Adipose tissue (tissue), 3 donors: Measurements from ENCODE around the gene PGF. TPM values are rescaled to one million over a fixed set of nuclear protein-coding genes. Genes with fewer than 3 reads are reported as not detected.

Experiments
- H3K27ac ChIP-seq: one replicate; pipeline ENCODE4 v1.5.1; 2013; ENCODE audit warnings: low read depth, low read length
- WGBS, 3 donors: extraction: QIAGEN DNeasy Blood & Tissue Kit; methylation state at CpG; one replicate each; pipeline ENCODE4 v1.1.7; 2013; 5-methylcytosine and 5-hydroxymethylcytosine counted together
- polyA plus RNA-seq, 3 donors: library from polyadenylated mRNA; stranded (reverse); fragments of 200-250 nt; gene quantifications; one replicate each; pipeline ENCODE4 v1.2.3, GENCODE V29; 2013
- donor health status: healthy with polysubstance abuse.
- donor health status: Bipolar disorder and iron deficiency.
- donor health status: healthy.

PGF gene
- polyA plus RNA-seq, 3 donors, result 2.9 to 6.2 (median 3.4) TPM

DNA sequence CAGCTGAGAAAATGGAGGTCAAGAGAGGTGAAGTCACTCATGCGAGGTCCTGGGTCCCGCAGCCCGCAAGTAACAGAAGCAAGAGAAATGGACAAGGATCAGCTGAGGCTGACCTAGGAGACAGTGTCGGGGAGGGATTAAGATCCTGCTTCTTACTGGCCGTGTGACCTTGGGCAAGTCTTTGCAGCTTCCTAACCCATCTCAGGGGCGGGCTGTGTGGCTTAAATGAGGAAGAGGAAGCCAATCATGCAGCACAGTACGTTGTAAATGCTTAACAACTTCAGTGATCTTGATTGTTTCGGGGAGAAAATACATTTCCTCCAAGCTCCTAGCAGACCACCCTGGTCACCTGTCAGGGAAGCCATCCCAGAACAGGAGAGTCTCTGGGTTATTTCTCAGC lies 7.1 kb upstream of the PGF start:
- 63 to 78% (median 71%) methylated on average over 8 of the region's 8 CpGs for WGBS, 3 donors
- H3K27ac ChIP-seq, result no peak overlapping the region

DNA sequence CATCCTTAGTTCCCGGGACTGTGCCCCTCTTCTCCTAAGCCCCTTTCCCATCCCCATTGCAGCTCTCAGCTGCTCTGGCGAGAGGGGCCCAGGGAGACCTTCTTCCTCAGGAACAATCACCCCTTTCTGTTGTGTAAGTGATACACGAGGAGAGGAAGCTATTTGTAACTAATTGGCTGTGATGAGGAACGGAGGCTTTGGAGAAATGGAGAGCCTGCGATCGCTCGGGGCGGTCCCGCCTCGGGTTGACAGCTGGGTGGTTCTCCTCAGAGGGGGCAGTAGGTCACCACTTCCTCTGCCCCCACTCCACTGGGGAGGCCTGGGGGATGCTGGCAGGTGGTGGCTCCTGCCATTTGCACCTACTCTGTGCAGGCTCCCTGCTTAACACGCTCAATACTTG lies 6.6 kb upstream of the PGF start:
- WGBS, 3 donors, result 48 to 76% (median 58%) methylated on average over 11 of the region's 11 CpGs
- no peak overlapping the region for H3K27ac ChIP-seq

DNA sequence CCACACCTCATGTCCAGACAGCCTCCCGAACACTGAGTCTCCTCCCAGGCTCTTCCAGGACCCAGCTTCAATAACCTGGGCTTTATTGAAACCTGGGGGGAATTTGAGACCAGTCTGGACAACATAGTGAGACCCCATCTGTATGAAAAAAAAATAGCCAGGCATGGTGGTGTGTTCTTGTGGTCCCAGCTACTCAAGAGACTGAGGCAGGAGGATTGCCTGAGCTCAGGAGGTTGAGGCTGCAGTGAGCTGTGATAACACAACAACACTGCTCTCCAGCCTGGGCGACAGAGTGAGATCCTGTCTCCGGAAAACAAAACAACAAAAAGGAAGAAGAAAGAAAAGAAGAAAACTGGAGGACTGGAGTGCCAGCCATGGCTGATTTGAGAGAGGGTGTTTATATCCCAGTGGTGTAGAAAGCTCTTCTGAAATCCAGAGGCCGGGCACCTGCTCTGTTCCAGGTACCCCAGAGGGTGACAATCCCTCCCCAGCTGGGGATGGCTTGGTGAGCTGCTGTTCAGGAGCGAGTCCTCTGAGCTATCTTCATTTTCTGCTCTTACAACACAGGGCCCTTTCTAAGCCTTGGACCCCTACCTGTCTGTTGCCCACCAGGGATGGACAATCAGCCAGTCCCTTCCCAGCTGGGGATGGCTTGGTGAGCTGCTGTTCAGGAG lies 6.0 kb upstream of the PGF start:
- no peak overlapping the region for H3K27ac ChIP-seq
- WGBS, 3 donors, result 78 to 82% (median 78%) methylated on average over 5 of the region's 5 CpGs

DNA sequence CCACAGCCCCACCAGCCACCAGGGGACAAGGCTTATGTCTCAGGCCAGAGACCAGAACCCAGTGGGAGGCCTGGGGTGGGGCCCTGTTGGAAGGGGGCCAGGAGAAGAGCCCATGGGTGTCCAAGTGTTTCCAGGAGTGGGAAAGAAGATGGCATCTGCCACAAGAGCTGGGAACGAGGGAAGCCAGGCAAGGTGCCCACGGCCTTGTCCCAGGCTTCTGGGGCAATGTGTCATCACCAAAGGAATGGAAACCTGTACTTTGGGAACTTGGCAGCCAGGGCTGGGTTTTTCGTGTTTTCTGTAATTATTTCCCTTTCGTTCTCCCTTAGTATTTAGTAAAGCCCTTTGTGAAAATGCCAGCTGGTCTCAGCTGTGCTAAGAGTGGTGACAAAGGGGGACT lies 5.3 kb upstream of the PGF start:
- WGBS, 3 donors, result 56 to 91% (median 85%) methylated on average over 4 of the region's 4 CpGs
- no peak overlapping the region for H3K27ac ChIP-seq

DNA sequence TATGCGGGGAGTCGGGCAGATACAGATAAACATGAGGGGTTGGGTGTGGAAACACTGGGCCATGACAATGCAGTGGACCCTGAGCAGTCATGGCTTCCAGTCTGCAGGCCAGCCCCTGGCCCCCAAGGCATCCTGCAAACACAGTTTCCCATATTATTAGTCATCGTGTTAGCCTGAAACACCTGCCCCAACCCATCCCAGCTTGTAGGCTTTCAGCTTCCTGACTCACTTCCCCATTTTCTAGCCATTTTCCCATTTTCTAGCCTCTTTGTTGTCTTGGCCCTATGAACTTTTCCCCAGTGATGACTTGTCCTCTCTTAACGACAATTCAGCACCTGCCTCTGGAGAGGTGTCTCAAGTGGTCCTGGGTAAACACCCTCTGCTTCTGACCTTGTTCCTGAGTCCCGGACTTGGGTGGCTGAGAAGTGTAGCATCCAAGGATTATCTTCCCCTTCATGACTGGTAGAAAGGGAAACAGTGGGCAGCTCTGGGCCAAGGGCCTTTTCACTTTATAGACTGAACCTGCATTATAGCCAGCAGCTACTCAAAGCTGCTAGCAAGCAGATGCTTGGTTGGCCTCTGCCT lies 4.3 kb upstream of the PGF start:
- WGBS, 3 donors, result 76 to 89% (median 81%) methylated on average over 5 of the region's 5 CpGs

DNA sequence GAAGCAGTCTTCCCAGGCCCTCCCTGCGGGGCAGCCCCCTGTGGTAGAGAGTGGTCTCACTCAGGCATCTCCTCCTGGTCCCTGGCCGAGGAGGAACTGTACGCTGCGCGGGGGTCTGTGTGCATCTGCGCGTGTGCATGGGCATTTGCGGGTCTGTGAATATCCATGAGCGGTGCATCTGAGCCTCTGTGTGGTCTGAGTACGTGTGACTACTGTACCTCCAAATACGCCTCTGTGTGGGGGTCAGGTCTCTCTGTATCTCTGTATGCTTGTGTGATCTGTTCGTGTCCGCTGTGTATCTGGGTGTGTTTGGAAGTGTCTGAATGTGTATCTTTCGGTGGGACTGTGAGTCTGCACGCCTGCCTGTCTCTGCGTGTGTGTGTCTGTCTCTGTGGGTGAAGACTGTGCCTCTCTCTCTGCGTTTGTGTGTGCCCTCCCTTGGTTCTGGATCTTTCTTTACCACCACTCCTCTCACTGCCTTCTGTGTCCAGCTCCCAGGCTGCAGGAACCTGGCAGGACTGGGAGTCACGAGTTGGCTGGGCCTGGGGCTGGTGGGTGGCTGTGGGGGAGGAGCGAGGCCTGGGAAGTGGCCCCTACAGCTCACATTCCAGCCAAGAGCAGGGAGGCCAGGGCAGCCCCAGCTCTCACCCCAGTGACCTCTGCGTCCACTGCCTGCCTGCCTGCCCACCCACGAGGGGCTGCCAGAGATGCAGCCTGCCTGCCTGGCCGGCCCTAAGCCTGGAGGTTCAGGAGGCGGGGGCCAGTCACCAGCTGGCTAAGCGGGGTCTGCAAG lies 1.1 kb upstream of the PGF start:
- WGBS, 3 donors, result 90 to 92% (median 91%) methylated on average over 24 of the region's 24 CpGs
- H3K27ac ChIP-seq, result no peak overlapping the region

More for the DNA sequence above, 4.3 kb upstream of the PGF start:
- H3K27ac ChIP-seq, result no peak overlapping the region

DNA sequence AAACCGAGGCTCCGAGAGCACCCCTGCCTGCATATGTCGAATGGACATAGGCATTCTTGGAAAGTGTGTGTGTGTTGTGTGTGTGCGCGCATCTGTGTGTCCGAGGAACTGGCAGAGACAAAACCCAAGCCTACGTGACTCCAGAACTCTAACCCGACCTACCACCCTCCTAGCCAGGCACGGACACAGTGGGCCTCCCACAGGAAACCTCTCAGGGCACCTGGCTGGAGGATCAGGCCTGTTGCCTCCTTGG lies 556 bp upstream of the PGF start:
- WGBS, 3 donors, result 84 to 86% (median 84%) methylated on average over 9 of the region's 9 CpGs
- no peak overlapping the region for H3K27ac ChIP-seq

DNA sequence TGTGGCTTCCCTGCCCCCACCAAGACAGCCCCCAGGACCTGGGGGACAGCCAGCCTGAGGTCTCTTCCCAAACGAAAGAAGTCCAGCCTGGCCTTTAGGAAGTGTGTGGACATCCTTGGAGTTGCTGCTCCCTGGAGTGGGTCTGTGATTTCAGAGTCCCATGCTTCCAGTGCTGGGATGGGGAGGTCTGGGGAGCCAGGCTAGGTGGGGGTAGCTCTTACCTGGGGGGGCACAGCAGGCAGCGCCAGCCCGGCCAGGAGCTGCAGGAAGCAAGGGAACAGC lies 509 bp downstream of the PGF start:
- no peak overlapping the region for H3K27ac ChIP-seq
- WGBS, 3 donors, result 2 to 4% (median 3%) methylated on average over 3 of the region's 3 CpGs

DNA sequence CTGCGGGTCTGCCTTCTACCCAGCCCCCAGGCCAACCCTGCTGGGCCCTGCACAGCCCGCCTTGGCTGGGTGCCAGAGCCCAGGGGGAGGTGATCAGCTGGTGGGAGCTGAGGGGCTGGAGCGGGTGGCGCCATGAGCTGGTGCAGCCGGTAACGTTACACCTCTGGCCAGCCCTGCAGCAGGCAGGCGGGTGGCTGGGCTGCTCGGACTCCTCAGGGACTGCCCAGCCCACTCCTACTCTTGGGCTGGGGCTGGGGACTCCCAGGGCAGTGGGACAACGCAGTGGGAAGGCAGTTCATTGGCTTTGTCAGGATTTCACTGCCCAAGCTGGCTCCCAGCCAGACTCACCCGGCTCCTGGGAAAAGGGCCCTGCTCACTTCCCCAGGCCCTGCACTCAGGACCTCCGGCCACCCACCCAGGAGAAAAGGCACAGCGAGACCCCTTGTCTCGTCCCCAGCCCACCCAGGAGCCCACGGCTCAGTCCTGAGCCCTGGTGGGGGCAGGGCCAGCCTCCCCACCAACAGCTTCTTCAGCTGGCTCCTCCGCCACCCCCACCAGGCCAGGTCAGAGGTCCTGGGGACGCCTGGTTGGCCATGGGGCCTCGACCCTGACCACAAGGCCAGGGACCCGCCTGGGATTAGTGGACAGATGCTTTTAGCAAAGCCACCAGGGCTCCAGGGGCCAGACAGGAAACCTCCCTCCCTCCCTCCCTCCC lies 1.0 kb downstream of the PGF start:
- H3K27ac ChIP-seq, result no peak overlapping the region
- WGBS, 3 donors, result 35 to 49% (median 45%) methylated on average over 15 to 18 of the region's 18 CpGs

DNA sequence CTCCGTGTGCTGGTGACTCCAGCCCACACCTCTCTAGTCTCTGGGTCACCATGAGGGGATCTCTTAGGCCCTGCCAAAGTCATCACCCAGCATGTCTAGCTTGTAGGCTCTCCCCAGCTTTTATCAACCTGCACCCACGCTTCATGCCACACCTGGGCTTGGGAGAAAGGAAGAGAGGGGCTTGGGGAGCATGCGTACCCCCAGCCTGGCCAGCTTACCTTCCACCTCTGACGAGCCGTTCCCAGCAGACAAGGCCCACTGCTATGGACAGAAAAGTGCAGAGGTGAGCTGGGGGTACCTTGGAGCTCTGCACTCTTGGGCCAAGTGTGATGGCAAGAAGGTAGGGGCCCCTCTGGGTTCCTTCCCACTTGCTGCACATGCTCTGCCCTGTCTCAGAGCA lies 1.7 kb downstream of the PGF start:
- 82 to 88% (median 86%) methylated on average over 5 of the region's 5 CpGs for WGBS, 3 donors
- H3K27ac ChIP-seq, result no peak overlapping the region

DNA sequence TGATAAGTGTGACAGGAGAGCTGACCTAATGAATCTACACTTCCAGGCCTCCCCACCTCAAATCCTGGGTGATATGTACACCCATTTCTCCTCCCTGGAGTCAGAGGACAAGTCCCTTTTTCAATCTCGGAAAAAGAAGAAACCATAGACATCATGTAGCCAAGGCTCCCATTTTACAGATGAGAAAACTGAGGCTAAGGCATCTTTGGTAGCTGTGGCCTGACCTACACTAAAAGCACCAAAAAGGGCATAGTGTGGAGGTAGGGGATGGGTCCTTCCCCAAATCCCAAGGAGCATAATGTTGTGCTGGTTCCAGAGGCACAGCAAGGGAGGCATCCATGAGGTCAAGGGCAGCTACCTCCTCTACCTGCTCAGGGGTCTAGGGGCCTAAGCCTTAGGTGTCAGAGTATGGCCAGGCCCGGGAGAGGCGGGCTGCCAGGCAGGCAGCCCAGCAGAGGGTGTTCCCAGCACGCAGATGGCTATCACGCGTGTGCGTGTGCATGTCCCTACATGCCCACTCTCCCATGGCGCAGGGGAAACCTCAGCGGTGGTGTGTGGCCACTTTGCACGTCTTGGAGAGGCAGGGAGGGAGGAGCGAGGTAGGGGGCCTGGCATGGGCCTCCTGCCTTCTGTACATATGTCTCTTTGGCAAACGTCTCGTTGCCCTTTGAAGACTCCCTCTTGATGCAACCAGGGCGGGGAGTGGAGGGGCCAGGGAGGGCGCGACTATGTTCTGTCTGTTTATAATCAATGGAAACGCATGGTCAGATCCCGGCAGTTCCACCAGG lies 2.5 kb downstream of the PGF start:
- no peak overlapping the region for H3K27ac ChIP-seq
- 83 to 92% (median 86%) methylated on average over 18 of the region's 18 CpGs for WGBS, 3 donors

DNA sequence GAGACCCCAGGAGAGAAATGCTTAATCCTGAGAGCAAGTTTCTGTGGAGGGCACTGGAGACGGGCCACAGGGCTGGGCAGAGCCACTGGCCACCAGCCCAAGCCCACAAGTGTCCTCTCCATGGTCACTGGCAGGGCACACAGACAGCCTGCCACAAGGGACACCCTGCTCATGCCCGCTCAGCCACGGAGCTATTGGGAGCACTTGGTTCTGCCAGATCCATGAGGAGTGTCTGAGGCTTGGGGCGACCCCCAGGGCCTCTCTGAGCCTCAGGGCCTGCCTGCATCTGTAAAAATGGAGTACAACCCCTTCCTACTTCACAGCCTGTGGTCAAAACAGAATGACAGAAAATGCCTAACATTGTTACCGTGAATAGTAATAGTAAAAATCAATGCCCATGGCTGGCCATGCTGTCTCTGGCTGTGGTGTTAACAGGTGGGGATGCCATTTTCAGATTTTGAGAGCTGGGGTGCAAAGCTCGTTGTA lies 3.2 kb downstream of the PGF start:
- 81 to 95% (median 84%) methylated on average over 6 of the region's 6 CpGs for WGBS, 3 donors
- no peak overlapping the region for H3K27ac ChIP-seq

DNA sequence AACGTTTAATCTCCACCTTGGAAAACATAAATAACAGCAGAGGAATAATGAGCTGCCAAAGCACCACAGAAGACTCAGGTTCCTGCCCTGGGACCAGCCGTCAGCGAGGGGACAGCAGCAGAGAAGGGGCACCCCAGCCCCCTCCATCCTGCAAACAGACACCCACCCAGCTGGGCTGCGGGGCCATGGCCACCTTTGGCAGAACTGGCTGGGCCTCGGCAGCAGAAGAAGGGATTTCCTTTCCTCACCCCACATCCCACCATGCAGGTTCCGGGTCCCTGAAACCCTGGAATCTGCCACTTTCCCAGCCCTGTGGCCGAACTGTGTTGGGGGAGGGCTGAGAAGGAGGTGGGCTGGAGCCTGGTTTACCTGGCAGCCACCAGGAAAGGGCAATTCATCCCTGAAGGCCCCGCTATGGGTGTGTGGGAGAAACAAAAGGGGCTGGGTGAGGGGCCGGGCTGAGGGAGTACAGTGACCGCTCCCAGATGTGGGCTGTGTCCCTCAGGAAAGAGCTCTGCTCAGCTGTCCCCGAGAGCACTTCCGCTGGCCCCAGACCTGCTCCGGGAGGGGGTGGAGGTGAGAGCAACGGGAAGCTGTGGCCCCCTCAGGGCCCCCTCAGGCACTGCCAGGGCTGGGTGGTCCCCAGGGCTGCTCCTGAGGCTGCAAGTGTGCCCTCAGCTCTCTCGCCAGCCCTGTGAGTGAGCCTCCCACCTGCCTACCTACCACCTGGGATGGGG lies 3.8 kb downstream of the PGF start:
- no peak overlapping the region for H3K27ac ChIP-seq
- WGBS, 3 donors, result 63 to 72% (median 68%) methylated on average over 14 to 15 of the region's 15 CpGs

DNA sequence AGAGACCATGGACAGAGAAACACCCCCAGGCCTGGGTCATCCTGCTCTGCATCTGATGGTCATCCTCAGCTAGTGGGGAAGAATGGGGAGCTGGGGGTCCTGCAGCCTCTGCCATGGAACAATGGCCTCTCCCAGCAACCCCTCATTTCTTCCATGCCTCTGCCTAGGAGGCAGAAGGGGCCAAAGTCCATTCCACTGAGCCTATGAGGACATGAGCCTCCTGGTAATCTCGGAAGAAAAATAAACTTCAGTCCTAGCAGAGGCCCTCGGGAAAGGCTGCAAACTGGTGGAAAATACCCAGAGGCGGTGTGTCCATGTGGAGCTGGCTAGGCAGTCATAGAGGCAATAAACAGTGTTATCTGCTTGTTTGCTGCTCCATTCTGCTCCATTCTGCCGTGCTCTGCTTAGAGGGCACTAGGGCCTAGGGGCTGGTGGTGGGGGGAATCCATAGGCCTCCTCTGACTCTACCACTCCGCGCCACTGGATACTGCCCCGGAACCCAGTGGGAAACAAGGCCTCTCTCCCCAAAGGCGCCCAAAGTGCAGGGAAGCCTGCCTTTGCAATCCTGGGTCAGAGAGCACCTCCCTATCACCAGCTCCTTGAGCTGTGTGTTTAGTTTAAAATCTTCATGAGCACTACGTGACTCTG lies 4.5 kb downstream of the PGF start:
- H3K27ac ChIP-seq, result no peak overlapping the region
- WGBS, 3 donors, result 55 to 90% (median 79%) methylated on average over 9 of the region's 9 CpGs

DNA sequence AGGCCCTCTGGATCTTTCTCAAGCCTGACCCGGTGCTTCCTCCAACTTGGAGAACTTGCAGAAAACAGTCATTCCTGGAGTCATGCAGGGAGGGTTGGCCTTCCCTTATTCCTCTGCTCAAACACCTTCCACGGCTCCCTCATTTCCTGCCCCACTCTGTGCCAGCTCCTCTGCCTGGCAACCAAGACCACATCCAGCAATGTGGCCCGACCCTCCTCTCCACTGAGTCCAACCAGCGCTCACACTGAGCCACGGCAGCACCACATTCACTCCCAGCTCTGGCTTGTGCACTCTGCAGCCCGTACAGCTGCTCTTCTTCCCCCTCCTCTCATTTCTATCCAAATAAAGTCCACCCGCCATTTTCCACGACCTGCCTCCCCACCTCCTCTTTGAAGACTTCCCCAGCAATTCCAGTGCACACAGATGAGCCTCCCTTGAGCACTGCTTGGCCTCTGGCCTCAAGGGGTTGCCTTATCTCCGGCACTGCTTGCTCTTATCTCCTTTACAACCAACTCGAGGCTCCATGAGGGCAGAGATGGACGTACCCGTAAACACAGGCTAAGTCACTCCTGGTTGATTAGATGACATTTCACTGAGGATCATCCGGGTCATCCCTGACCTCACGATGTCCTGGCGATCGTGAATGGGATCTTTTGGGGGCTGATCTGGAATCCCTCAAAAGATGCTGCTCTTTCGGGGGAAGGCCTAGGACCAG lies 5.4 kb downstream of the PGF start:
- 84 to 85% (median 84%) methylated on average over 17 of the region's 17 CpGs for WGBS, 3 donors
- no peak overlapping the region for H3K27ac ChIP-seq

DNA sequence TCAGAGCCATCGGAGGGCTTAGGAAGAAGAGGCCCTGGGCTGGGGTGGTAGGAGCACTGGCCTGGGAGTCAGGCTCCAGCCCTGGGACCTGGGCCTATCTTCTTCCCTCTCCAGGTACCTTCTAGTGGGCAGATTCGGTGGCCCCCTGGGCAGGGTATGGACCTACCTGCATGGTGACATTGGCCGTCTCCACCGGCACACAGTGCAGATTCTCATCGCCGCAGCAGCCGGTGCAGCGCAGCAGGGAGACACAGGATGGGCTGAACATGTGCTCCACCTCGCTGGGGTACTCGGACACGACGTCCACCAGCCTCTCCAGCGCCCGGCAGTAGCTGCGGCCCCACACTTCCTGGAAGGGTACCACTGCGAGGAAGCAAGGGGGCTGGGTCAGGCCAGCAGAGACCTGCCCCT lies 6.2 kb downstream of the PGF start:
- WGBS, 3 donors, result 91 to 94% (median 92%) methylated on average over 16 of the region's 16 CpGs
- H3K27ac ChIP-seq, result no peak overlapping the region
